Kidney (tissue), 14 donors: ENCODE measurements around the gene SYNGR1. TPM values are rescaled to one million over a fixed set of nuclear protein-coding genes. Genes with fewer than 3 reads are reported as not detected.

Source experiments
- DNase-seq, 5 donors: peaks; one replicate each; pipeline ENCODE4 v3.0.0-alpha.2; 2013 to 2020
- FAIRE-seq: peaks from 2 replicates; lab custom pipeline; 2012; peaks lifted over from hg19 to GRCh38; lab: Jason Lieb, UNC
- H3K27ac ChIP-seq, 2 donors: one replicate each; pipeline ENCODE4 v1.7.0; 2013; ENCODE audit warnings: low read depth in 2 of 2, low read length in 2 of 2, inconsistent platforms in 1 of 2
- H3K27me3 ChIP-seq: one replicate; pipeline ENCODE4 v1.7.1; 2013; ENCODE audit warnings: low read length, inconsistent platforms; ENCODE audit not compliant: control insufficient read depth, insufficient read depth
- H3K36me3 ChIP-seq, 3 donors: one replicate each; pipeline versions ENCODE4 v1.7.0 to v1.7.1; 2013; ENCODE audit warnings: low read length in 3 of 3, control low read depth in 1 of 3, inconsistent platforms in 1 of 3; ENCODE audit not compliant: insufficient read depth in 3 of 3, control insufficient read depth in 2 of 3
- H3K4me1 ChIP-seq, 3 donors: one replicate each; pipeline versions ENCODE4 v1.7.0 to v1.7.1; 2013; ENCODE audit warnings: low read length in 3 of 3, inconsistent platforms in 1 of 3, low read depth in 1 of 3; ENCODE audit not compliant: control insufficient read depth in 2 of 3, insufficient read depth in 2 of 3
- H3K4me3 ChIP-seq, 3 donors: one replicate each; pipeline versions ENCODE4 v1.7.0 to v1.8.1; 2013; ENCODE audit warnings: low read length in 3 of 3, control low read depth in 1 of 3, inconsistent platforms in 1 of 3
- H3K9ac ChIP-seq, 3 donors: one replicate each; pipeline versions ENCODE4 v1.7.0 to v1.7.1; 2013; ENCODE audit warnings: low read length in 3 of 3, control low read depth in 1 of 3, inconsistent platforms in 1 of 3
- H3K9me3 ChIP-seq, 3 donors: one replicate each; pipeline versions ENCODE4 v1.7.0 to v1.7.1; 2013; ENCODE audit warnings: low read length in 3 of 3, control low read depth in 1 of 3, inconsistent platforms in 1 of 3; ENCODE audit not compliant: control insufficient read depth in 2 of 3, insufficient read depth in 1 of 3
- CTCF ChIP-seq: IDR thresholded peaks from 3 replicates; pipeline ENCODE4 v1.5.1; 2012; ENCODE audit warnings: mild to moderate bottlenecking, moderate library complexity, borderline replicate concordance; ENCODE audit not compliant: insufficient read depth; ENCODE audit errors: extremely low read depth
- intact Hi-C: fragments of 100-400 bp; cut with DNase I; formaldehyde crosslinking; loops from one replicate; pipeline ENCODE4 v1.11.1; 2022
- polyA plus RNA-seq: library from polyadenylated mRNA; stranded (reverse); fragments of 350-450 nt; fragmentation: Illumina TruSeq; extraction: RNeasy Lipid Tissue Mini Kit (QIAGEN cat#74804); gene quantifications from one replicate; pipeline ENCODE4 v1.2.3, GENCODE V29; 2014; ENCODE audit warnings: low read depth, low replicate concordance; ENCODE audit not compliant: insufficient read depth
- total RNA-seq: library from RNA; stranded (reverse); fragmentation: NEBNext Ultra II Directional; extraction: Animal tissue kit (Norgen Biotek cat#: 25700); gene quantifications from one replicate; pipeline ENCODE4 v1.2.1, GENCODE V29; 2021
- donor health status: control.
- donor health status: control.
- donor health status: control.
- donor health status: control.
- donor health status: control.
- donor health status: DM: yes; HTN: yes; CAD: no.
- donor health status: Normal renal cell carcinoma (clear cell type).

Gene SYNGR1
- total and polyA plus RNA-seq, 2 donors from 2014 or later = 21.5 to 43.0 TPM

DNA sequence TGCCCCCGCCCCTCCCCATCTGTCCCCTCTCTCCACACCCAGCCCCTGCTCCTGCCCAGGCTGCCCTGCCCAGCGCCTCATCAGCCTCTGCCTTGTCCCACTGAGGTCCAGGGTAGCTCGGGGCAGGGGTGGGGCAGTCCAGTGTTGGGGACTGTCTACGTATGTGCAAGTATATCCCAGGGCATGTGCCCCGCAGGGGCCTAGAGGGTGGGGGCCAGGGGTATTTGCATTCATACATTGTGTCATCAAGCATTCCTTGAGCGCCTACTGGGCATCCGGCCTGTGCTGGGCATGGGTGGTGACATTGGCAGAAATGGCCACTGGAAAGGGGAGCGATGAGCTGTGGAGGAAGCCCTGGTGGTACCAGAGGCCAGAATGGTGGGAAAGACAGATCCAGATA lies 32.1 kb downstream of the SYNGR1 start:
- FAIRE-seq (no peak), DNase-seq (no peak)
- H3K4me3 ChIP-seq = no peak overlapping the region
- intact Hi-C loops = no loop called here
- no peaks in the 10 kb centered on the region for H3K4me1 ChIP-seq
- H3K27ac ChIP-seq = no peak overlapping the region
- H3K27me3 ChIP-seq = no peaks in the 10 kb centered on the region
- no peak for TF ChIP-seq CTCF
- no peaks in the 10 kb centered on the region for H3K9me3 ChIP-seq
- no peaks in the 10 kb centered on the region for H3K36me3 ChIP-seq
- H3K9ac ChIP-seq = no peak overlapping the region

GRCh38 chr22:39382410-39382809 lies 32.6 kb downstream of the SYNGR1 start:
- H3K4me3 ChIP-seq = no peak overlapping the region
- DNase-seq (no peak), FAIRE-seq (no peak)
- H3K27ac ChIP-seq = no peak overlapping the region
- TF ChIP-seq CTCF = no peak
- no peaks in the 10 kb centered on the region for H3K27me3 ChIP-seq
- H3K36me3 ChIP-seq = no peaks in the 10 kb centered on the region
- intact Hi-C loops = no loop called here
- H3K4me1 ChIP-seq = no peaks in the 10 kb centered on the region
- no peak overlapping the region for H3K9ac ChIP-seq
- no peaks in the 10 kb centered on the region for H3K9me3 ChIP-seq

DNA sequence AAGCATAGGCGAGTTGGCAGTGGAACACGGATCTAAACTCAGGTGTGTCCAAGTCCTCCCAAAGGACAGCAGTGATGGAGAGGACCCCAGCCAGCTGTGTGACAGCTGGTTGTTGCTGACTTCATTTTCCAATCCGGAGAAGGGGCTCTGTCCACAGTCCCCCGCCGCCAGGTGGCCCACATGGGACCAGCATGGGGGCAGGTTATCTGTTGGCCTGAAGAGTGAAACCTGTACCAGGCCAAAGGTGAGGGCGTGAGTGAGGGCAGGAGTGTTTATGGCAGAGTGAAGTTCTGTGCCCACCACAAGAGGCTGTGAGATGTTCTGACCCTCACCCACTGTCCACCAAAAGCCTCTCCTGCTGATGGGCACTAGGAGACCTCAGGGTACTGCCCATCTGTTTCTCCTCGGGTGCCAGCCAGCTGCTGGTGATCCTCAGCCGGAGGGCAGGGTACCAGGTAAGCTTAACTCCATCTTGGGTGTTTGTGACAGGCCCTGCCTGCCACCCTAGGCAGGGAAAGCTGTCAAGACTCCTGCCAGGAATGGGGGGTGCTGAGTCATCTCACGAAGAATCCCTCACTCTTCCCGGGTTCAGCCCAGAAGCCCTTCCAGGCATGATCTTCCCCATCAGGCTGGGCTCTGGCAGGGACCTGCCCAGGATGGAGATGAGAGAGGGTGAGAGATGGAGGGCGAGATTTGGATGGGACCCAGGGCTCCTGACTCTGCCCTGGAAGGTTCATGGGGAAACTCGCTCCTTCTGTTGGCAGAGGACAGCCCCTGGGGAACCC lies 34.2 kb downstream of the SYNGR1 start:
- DNase-seq = no peak
- no peak for TF ChIP-seq CTCF
- Histone ChIP-seq H3K4me3 (no peak overlapping the region), H3K36me3 (no peaks in the 10 kb centered on the region), H3K27me3 (no peaks in the 10 kb centered on the region), H3K9me3 (no peaks in the 10 kb centered on the region), H3K9ac (no peak overlapping the region), H3K4me1 (peaks cover 0 to 3% (median 0%) of the 10 kb centered on the region in 3 donors), H3K27ac (no peak overlapping the region)
- intact Hi-C loops = no loop called here
- no peak for FAIRE-seq
